AG09319 (cell line): ENCODE measurements around the gene TWIST2.

ENCODE experiments used
- DNase-seq: peaks from one replicate; pipeline ENCODE4 v3.0.0-alpha.2; 2010; ENCODE audit warnings: low read depth; ENCODE audit errors: extremely low read depth
- TF ChIP-seq, protein P1 (sequence below): IDR thresholded peaks from 2 replicates; pipeline ENCODE4 v1.5.1; 2011; ENCODE audit warnings: low read depth, mild to moderate bottlenecking, inconsistent platforms, low read length, moderate library complexity

Gene TWIST2

DNA sequence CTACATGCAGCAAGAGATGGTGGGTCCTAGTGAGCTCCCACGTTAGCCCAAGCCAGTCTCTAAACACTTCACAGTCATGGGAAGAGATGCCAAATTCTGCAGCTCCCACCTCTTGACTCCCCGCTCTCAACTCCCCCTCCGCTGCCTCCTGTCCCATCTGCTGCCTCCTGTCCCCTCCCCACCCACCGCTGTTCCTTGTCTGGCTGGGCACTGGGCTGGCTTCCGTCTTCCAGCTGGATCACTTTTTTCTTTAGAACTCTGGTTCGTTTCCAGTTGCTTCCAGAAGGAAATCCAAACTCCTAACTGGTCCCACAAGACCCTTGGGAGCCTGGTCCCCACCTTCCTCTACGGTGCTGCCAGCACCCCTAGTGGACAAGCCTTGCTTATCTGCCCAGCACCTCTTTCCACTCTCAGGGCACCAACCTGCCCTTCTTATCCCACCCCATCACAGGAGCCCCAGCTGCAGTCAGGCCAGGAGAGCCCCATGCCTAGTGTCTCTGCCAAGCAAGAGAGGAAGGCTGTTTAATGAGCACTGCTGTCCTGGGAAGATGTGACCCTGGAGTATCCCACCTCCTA lies 12.1 kb upstream of the TWIST2 start:
- DNase-seq: no peak
- TF ChIP-seq, protein P1, sequence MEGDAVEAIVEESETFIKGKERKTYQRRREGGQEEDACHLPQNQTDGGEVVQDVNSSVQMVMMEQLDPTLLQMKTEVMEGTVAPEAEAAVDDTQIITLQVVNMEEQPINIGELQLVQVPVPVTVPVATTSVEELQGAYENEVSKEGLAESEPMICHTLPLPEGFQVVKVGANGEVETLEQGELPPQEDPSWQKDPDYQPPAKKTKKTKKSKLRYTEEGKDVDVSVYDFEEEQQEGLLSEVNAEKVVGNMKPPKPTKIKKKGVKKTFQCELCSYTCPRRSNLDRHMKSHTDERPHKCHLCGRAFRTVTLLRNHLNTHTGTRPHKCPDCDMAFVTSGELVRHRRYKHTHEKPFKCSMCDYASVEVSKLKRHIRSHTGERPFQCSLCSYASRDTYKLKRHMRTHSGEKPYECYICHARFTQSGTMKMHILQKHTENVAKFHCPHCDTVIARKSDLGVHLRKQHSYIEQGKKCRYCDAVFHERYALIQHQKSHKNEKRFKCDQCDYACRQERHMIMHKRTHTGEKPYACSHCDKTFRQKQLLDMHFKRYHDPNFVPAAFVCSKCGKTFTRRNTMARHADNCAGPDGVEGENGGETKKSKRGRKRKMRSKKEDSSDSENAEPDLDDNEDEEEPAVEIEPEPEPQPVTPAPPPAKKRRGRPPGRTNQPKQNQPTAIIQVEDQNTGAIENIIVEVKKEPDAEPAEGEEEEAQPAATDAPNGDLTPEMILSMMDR: peak; percentile 2

DNA sequence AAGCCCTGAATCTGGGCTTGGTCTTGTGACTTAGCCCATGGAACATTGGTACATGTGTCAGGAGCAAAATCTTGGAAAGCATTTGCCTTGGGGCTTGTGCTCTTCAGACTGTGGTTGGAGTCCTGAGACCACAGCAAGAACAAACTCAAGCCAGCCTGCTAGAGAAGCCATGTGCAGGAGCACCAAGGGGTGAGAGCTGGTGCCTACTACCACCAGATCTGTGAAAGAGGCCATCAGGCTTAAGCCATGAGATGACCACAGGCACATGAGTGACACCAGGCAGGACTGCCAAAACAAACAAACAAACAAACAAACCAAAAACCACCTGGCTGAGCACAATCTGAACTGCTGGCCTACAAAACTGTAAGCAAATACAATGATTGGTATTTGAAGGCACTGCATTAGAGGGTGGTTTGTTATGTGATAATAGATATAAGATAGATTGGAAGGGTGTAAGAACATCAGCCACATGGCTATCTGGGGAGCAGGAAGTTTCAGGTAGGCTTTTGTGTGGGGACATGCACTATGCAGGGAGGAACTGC lies 9.0 kb upstream of the TWIST2 start:
- TF ChIP-seq, protein P1: no peak
- DNase-seq: no peak

DNA sequence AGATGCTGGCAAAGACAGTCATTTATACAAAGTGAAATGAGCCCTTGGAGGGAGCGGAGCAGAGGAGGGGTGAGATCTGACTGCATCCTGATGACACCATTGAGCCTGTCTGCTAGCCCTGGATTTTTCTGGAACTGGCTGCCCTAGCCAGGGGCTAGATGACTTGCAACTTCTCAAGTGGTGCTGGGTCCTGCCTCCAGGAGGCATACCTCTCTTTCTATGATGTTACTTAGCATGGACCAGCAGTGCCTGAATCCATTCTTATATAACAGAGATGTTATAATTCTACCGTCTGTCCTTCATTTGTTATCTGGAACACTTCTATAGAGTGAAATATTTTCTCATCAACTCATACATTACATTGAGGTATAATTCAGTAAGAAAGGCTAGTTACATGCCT lies 8.5 kb upstream of the TWIST2 start:
- TF ChIP-seq, protein P1: no peak
- no peak for DNase-seq

DNA sequence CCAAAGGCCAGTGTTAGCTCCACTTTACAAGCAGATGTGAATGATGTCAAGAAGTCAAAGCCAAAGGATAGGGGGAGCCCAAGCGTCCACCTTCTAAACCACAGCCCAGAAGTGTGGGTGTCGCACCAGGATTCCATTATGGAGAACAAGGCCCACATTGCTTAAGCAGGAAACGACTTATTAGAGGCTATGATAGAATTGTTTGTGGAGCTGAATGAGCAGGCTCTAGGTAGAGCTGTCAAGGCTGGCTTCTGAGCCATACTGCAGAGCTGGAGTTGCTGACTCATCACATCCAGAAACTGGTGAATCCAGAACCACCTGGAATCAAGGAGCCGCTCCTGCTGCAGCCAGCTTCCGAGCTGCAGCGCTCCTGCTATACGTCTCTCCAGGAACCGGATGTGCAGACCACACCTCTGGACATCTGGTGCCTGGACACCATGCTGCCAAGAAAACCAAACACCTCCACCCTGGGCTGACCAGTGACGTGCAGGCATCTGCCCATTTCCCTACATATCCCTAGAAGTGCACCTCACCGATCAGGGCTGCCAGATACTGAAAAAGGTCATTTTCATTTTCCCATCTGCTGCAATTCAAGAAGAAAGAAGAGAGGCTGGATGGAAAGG lies 6.2 kb upstream of the TWIST2 start:
- DNase-seq: no peak
- TF ChIP-seq, protein P1: no peak

DNA sequence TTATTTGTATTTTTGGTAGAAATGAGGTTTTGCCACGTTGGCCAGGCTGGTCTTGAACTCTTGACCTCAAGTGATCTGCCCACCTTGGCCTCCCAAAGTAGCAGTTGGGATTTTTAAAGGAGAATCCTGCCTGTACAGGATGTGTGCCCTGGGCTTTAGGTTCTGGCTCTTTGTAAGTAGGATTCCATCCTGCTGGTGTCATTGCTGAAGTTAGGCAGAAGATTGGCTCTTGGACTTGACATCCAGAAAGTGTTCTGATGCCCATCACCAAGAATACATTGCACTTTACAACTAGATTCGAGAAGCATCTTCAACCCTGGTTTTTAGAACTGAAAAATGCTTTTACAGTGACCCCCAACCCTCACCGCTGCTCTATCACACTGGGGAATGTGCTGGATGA lies 4.4 kb upstream of the TWIST2 start:
- DNase-seq: no peak
- TF ChIP-seq, protein P1: no peak

DNA sequence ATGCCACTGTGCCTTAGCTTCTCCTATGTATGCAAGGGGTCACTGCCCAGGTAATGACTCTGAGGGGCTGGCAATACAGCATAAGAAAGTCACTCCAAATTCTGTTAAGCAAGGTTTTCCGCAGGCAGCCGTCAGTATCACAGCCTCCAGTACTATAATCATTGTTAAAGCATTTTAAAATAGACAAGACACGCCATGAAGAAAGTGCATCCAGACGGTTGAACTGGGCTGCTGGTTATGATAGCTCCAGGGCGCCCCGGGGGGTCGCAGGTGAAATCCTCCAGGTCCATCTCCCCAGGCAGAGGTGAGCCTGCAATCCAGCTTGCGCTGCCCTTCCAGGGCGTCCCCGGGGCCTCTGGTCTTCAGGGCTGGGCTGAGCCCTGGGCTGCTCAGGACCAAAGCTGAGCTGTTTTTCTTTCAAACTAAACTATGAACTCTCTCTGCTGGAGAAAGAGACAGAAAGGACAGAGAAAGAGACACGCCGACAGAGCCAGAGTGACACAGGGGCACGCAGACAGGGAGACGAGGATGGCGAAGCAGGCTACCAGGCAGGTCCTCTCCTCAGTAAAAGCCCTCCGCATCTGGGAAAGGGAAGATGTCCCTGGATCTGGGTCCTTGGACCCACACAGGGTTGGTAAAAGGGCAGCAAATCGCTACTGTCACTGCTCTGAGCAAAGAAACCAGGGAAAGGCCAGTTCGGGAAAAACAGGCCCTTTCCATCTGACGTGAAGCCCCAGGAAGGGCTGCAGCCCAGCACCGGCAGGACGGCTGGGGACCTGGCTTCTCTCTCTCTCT lies 2.1 kb upstream of the TWIST2 start:
- no peak for DNase-seq
- TF ChIP-seq, protein P1: no peak; the same call in 1 of the 2 replicates

DNA sequence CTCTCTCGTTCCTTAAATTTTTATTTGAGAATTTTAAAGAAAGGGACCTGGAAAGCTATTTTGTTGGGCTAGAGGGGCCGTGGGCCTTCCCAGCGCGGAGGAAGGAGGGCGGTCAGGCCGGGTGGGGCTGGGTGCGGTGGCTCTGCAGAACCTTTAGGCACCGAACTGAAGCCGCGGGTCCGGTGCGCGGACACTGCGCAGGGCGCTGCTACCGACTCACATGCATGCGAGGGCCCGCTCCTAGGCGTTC lies 1.6 kb upstream of the TWIST2 start:
- DNase-seq: no peak
- TF ChIP-seq, protein P1: no peak
